Placental pericyte (primary cell): ENCODE data around the gene CEMP1. TPM values are rescaled to one million over a fixed set of nuclear protein-coding genes. Genes with fewer than 3 reads are reported as not detected.

Experiments used
- small RNA-seq: library from RNA; depleted of rRNA; stranded (forward); fragments of <200 nt; gene quantifications from one replicate; pipeline ENCODE3, GENCODE V24; 2012; ENCODE audit warnings: low replicate concordance
- total RNA-seq: library from RNA; depleted of rRNA; stranded (reverse); fragments of >200 nt; gene quantifications from 2 replicates; pipeline ENCODE4 v1.2.3, GENCODE V29; 2012

The CEMP1 gene, protein sequence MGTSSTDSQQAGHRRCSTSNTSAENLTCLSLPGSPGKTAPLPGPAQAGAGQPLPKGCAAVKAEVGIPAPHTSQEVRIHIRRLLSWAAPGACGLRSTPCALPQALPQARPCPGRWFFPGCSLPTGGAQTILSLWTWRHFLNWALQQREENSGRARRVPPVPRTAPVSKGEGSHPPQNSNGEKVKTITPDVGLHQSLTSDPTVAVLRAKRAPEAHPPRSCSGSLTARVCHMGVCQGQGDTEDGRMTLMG
- not detected in 2 replicates for total RNA-seq

GRCh38 chr16:2531371-2531695 is at the start of gene CEMP1:
Gene CEMP1, minus strand, starts transcription at chr16:2531408. Its CDS starts 335 bp downstream, at chr16:2531073.

DNA sequence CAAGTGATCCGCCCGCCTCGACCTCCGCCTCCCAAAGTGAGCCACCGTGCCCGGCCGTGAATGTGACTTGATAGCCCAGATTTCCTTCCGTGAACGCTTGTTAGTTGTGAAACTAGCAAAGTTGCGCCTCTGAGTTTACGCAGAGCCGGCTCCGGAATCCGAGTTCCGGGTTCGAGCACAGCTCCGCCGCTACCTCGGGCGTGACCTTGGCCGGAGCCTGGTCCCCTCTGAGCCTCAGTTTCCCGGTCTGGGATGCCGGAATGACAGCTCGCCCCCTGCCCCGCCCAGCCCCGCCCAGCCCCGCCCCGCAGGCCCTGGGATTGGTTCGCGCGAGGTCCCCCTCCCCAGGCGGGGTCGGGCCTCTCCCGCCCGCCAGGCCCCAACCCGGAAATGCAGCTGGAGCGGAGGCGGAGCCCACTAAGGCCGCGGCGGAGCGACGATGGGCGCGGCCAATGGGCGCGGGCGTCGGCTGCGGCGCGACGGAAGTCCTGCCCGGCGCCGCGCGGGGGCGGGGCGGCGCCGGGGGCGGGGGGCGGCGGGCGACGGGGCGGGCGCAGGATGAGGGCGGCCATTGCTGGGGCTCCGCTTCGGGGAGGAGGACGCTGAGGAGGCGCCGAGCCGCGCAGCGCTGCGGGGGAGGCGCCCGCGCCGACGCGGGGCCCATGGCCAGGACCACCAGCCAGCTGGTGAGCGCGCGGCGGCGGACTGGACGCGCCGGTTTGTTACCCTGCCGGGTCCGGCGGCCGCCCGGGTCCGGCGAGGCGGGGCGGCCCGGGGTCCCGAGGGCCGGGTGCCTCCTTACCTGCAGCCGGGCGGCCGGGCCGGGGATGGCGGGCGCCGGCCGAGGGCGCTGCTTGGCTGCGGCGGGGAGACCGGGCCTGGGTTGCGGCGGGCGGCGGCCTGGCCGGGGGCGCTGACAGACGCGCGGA is 6.5 kb upstream of the CEMP1 start, which contains the start of gene PDPK1:
Gene PDPK1 (plus strand): TSS at position 571 of the 929 bp plus-strand sequence. CDS start 92 bp downstream, at position 663.

GRCh38 chr16:2520097-2520783 is 11.0 kb downstream of the CEMP1 start, which contains the start of gene AMDHD2:
Gene AMDHD2, plus strand, starts transcription at chr16:2520371. Its CDS starts 88 bp downstream, at chr16:2520459.

DNA sequence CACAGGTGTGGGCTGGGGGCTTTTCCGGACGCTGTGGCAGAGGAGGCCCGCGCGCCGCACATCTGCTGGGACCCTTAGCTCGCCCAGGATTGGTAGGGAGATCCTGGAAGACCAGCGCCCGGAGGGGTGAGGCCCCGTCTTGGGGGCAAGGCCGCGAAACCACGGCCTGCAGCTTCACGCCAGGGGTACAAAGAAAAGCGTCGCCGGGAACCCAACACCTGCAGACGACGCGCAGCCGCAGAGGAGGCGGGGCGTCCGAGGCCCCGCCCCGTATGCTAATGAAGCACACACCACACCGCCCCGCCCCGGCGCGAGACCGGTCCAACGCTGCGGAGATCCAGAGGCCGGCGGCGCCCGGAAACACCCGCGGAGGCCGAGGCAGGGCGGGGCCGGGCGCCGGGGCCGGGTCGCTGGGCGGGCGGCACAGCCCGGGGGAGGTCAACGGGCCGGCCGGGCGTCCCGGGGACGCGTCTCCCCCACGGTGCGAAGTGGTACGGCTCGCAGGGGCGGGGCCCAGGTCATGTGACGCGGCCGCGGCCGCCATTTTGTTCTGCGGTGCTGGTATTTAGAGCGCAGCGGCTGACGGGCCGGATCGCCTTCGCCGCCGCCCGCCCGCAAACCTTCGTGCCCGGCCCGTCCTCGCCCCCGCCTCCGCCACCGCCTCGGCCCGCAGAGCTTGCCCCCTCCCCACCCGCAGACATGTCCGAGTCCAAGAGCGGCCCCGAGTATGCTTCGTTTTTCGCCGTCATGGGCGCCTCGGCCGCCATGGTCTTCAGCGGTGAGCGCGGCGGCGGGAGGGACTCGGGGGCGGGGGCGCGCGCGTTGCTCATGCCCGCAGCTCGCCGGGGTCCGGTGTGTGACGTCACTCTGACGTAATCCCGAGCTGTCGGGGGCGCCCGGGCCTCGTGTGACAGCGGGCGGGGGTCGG is 17.5 kb downstream of the CEMP1 start, which contains the start of gene ATP6V0C:
Gene ATP6V0C (plus strand): TSS at position 548 of the 928 bp plus-strand sequence. CDS start 152 bp downstream, at position 700.

Small RNA genes within 50 kb of the gene (small RNA-seq; reads per million reads assigned to genes)
- gene AC093525.1 = not detected
- not detected for gene MIR3178

Other genes starting within 250 kb of the CEMP1 start
- 0.72 and 3.5 TPM in 2 replicates for gene ABCA3, start 190.7 kb downstream of the CEMP1 start, total RNA-seq
- 4.6 and 69.6 TPM in 2 replicates for gene CCNF, start 102.0 kb downstream of the CEMP1 start, total RNA-seq
- gene TEDC2, start 71.3 kb downstream of the CEMP1 start, total RNA-seq = 1.3 and 28.8 TPM in 2 replicates
- gene NTN3, start 60.1 kb downstream of the CEMP1 start, total RNA-seq = 0.14 and 0.22 TPM in 2 replicates
- gene TBC1D24, start 56.3 kb downstream of the CEMP1 start, total RNA-seq = 22.8 and 22.9 TPM in 2 replicates
- gene ATP6V0C, start 17.5 kb downstream of the CEMP1 start, total RNA-seq = 41.7 and 68.3 TPM in 2 replicates
- gene AMDHD2, start 11.0 kb downstream of the CEMP1 start, total RNA-seq = 57.6 and 78.8 TPM in 2 replicates
- gene PDPK1, start 6.6 kb upstream of the CEMP1 start, total RNA-seq = 19.9 and 34.6 TPM in 2 replicates
- gene KCTD5, start 151.1 kb upstream of the CEMP1 start, total RNA-seq = 32.8 and 45.2 TPM in 2 replicates
- 0.57 and 0.66 TPM in 2 replicates for gene PRSS27, start 188.8 kb upstream of the CEMP1 start, total RNA-seq
- gene SRRM2, start 221.2 kb upstream of the CEMP1 start, total RNA-seq = 87.8 and 95.4 TPM in 2 replicates
- 154 and 313 TPM in 2 replicates for gene ELOB, start 245.9 kb upstream of the CEMP1 start, total RNA-seq